ENCODE measurements around the gene PAGE2B. TPM values are rescaled to one million over a fixed set of nuclear protein-coding genes. Genes with fewer than 3 reads are reported as not detected.

Gene PAGE2B
- total RNA-seq, 1 donor from 2014 or later, result not detected

- no peaks in the 10 kb centered on the region for H3K79me2 ChIP-seq (ENCODE audit: low read depth)
- no peaks in the 10 kb centered on the region for H3K4me1 Mint-ChIP-seq
- TF ChIP-seq EZH2 (IDR thresholded peaks at IDR 0.05), result no peak
- no peak overlapping the region for H3K27ac Mint-ChIP-seq
- no peak overlapping the region for H3K4me2 ChIP-seq
- H3K27me3 Mint-ChIP-seq (ENCODE audit: insufficient read depth, low read depth), result no peaks in the 10 kb centered on the region
- no peaks in the 10 kb centered on the region for H3F3A ChIP-seq (ENCODE audit: low read depth)
- no peak for DNase-seq (ENCODE audit: low spot score)
- no peak overlapping the region for H2AFZ ChIP-seq (replicated peaks)
- no peaks in the 10 kb centered on the region for H4K20me1 ChIP-seq (ENCODE audit: low read depth)
- H3K36me3 Mint-ChIP-seq, result no peaks in the 10 kb centered on the region
- H3K4me3 ChIP-seq, result no peak overlapping the region
- no peaks in the 10 kb centered on the region for H3K27me3 ChIP-seq
- H3K9ac ChIP-seq, result no peak overlapping the region
- H3K9me3 ChIP-seq (ENCODE audit: low read depth), result no peaks in the 10 kb centered on the region
- H3K4me3 Mint-ChIP-seq, result no peak overlapping the region
- H3K4me1 ChIP-seq, result no peaks in the 10 kb centered on the region
- H3K27ac ChIP-seq, result no peak overlapping the region
- H3K9me3 Mint-ChIP-seq, result no peaks in the 10 kb centered on the region
- no peaks in the 10 kb centered on the region for H3K36me3 ChIP-seq
Measured at GRCh38 chrX:55099162-55099561, 24.3 kb downstream of the PAGE2B start.

GRCh38 chrX:55102754-55103153 is 27.9 kb downstream of the PAGE2B start:
- Mint-ChIP-seq H3K9me3 (no peaks in the 10 kb centered on the region), H3K4me3 (no peak overlapping the region), H3K27me3 (ENCODE audit: insufficient read depth, low read depth) (no peaks in the 10 kb centered on the region), H3K36me3 (no peaks in the 10 kb centered on the region), H3K27ac (no peak overlapping the region), H3K4me1 (no peaks in the 10 kb centered on the region)
- Histone ChIP-seq H3K4me1 (no peaks in the 10 kb centered on the region), H3K36me3 (no peaks in the 10 kb centered on the region), H3K9ac (no peak overlapping the region), H3K27ac (no peak overlapping the region), H3K4me2 (no peak overlapping the region), H3K79me2 (ENCODE audit: low read depth) (no peaks in the 10 kb centered on the region), H3K9me3 (ENCODE audit: low read depth) (no peaks in the 10 kb centered on the region), H3F3A (ENCODE audit: low read depth) (no peaks in the 10 kb centered on the region), H3K27me3 (no peaks in the 10 kb centered on the region), H3K4me3 (no peak overlapping the region), H4K20me1 (ENCODE audit: low read depth) (no peaks in the 10 kb centered on the region), H2AFZ (replicated peaks) (no peak overlapping the region)
- no peak for DNase-seq (ENCODE audit: low spot score)
- no peak for TF ChIP-seq CTCF (IDR thresholded peaks at IDR 0.05)
- no peak for TF ChIP-seq EZH2phosphoT487 (IDR thresholded peaks at IDR 0.05)
- TF ChIP-seq EZH2 (IDR thresholded peaks at IDR 0.05), result no peak

- Histone ChIP-seq H3K4me3 (no peak overlapping the region), H3K36me3 (no peaks in the 10 kb centered on the region), H3K79me2 (ENCODE audit: low read depth) (no peaks in the 10 kb centered on the region), H3K4me2 (no peak overlapping the region), H3K9ac (no peak overlapping the region), H3F3A (ENCODE audit: low read depth) (no peaks in the 10 kb centered on the region), H4K20me1 (ENCODE audit: low read depth) (no peaks in the 10 kb centered on the region), H3K27ac (no peak overlapping the region), H2AFZ (replicated peaks) (no peak overlapping the region), H3K4me1 (no peaks in the 10 kb centered on the region), H3K27me3 (no peaks in the 10 kb centered on the region), H3K9me3 (ENCODE audit: low read depth) (no peaks in the 10 kb centered on the region)
- Mint-ChIP-seq H3K9me3 (no peaks in the 10 kb centered on the region), H3K27ac (no peak overlapping the region), H3K4me3 (no peak overlapping the region), H3K27me3 (ENCODE audit: insufficient read depth, low read depth) (no peaks in the 10 kb centered on the region), H3K36me3 (no peaks in the 10 kb centered on the region), H3K4me1 (no peaks in the 10 kb centered on the region)
- no peak for DNase-seq (ENCODE audit: low spot score)
- TF ChIP-seq EZH2 (IDR thresholded peaks at IDR 0.05) (no peak), CTCF (IDR thresholded peaks at IDR 0.05) (no peak), EZH2phosphoT487 (IDR thresholded peaks at IDR 0.05) (no peak)
Measured at GRCh38 chrX:55107262-55107661, 32.4 kb downstream of the PAGE2B start.

- no peaks in the 10 kb centered on the region for H3K9me3 ChIP-seq (ENCODE audit: low read depth)
- Mint-ChIP-seq H3K4me3 (no peak overlapping the region), H3K4me1 (no peaks in the 10 kb centered on the region)
Measured at GRCh38 chrX:55107911-55108310, 33.1 kb downstream of the PAGE2B start.

More at GRCh38 chrX:55107911-55108310, 33.1 kb downstream of the PAGE2B start:
- H3K9me3 Mint-ChIP-seq, result no peaks in the 10 kb centered on the region
- H3K4me1 ChIP-seq, result no peaks in the 10 kb centered on the region
- H3K27me3 ChIP-seq, result no peaks in the 10 kb centered on the region
- H3K36me3 Mint-ChIP-seq, result no peaks in the 10 kb centered on the region
- no peaks in the 10 kb centered on the region for H3K79me2 ChIP-seq (ENCODE audit: low read depth)
- H3K27me3 Mint-ChIP-seq (ENCODE audit: insufficient read depth, low read depth), result no peaks in the 10 kb centered on the region
- no peaks in the 10 kb centered on the region for H4K20me1 ChIP-seq (ENCODE audit: low read depth)
- no peak for DNase-seq (ENCODE audit: low spot score)
- H3K9ac ChIP-seq, result no peak overlapping the region
- no peak overlapping the region for H2AFZ ChIP-seq (replicated peaks)
- H3K27ac Mint-ChIP-seq, result no peak overlapping the region
- H3K4me2 ChIP-seq, result no peak overlapping the region
- H3F3A ChIP-seq (ENCODE audit: low read depth), result no peaks in the 10 kb centered on the region
- no peak overlapping the region for H3K4me3 ChIP-seq
- TF ChIP-seq CTCF (IDR thresholded peaks at IDR 0.05) (no peak), EZH2phosphoT487 (IDR thresholded peaks at IDR 0.05) (no peak), EZH2 (IDR thresholded peaks at IDR 0.05) (no peak)
- H3K36me3 ChIP-seq, result no peaks in the 10 kb centered on the region
- H3K27ac ChIP-seq, result no peak overlapping the region

Data from neural progenitor cell (in vitro differentiated cells).